CD4-positive, alpha-beta T cell treated with Interleukin-17A for 1 hour (primary cell): ENCODE data around the gene LENG1.

Experiments used
- DNase-seq: peaks from one replicate; pipeline ENCODE4 v3.0.0-alpha.2; 2020

LENG1 gene

DNA sequence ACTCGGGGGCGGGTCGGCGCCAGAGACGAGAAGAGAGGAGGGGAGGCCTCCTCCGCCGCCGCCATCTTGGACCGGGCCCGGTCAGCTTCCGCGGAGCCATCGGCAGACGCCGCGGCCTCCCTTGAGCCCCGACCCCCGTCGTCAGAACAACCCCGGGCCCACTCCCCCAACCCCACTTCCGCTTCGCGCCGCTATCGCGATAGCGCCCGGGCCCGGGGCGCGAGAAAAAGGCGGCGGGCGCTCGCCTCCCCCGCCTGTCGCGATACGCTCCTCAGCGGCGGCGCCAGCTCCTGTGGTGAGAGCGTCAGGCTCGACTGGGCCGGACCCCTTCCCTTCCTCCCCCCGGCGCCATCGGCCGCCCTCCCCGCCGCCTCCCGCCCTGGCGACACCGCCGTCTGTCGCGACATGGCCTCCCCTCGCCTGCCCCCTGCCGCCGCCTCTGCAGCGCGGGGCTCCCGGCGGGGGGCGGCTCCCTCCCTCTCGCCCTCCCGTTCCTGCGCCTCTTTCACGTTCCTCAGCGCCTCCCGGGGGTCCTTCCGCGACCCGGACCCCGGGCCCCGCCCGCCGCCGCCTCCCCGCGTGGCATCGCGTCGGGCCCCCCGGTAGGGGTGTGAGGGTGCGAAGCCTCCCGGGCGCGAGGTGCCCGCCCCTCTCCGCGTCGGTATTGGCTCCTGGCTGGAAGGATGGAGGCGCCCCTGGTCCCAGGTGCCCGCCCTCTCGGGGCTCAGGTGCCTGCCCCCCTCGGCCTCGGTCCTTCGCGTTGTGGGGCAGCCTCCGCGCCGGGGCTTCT is 21.6 kb downstream of the LENG1 start, which contains the start of gene CNOT3:
CNOT3 (plus strand) TSS at position 64 of the 790 bp plus-strand sequence. CDS start 5,217 bp downstream, outside the sequence.
- DNase-seq: peak; percentile 52

DNA sequence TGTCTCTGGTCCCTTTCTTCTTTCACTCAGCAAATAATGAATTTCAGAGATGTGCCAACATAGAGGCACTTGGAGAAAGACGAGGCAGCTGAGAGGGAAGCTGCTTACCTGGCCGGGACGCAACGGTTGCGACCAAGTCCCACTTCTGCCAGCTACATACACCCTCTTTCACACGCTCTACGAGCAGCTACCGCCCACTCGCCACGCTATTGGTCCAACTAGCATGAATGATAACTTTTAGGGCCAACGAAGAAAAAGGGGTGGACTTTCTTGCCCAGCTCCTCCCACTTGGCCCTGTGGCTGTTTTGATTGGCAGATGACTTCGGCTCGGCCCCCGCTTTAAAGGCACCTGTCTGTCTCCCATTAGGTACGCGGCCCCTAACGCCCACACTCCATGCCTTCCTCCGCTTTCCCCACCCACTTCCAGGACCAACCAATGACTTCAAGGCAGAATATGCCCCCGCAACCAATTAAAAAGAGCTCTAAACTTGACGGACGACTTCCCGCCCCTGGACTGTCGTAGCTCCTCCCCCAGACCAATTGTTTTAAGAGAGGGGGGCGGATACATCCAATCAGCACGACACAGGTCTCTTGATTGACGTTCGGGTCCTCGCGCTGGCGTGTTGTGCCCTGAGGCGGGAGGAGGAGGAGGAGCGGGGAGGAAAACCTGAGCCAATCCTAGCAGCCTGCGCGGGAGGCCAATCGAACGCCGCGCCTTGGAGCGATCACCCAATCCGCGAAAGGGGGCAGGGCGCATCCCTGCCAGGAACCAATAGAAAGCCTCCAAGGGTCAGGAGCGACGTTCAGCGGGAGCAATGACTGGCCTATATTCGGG is 22.4 kb downstream of the LENG1 start:
- peak; percentile 100 for DNase-seq

DNA sequence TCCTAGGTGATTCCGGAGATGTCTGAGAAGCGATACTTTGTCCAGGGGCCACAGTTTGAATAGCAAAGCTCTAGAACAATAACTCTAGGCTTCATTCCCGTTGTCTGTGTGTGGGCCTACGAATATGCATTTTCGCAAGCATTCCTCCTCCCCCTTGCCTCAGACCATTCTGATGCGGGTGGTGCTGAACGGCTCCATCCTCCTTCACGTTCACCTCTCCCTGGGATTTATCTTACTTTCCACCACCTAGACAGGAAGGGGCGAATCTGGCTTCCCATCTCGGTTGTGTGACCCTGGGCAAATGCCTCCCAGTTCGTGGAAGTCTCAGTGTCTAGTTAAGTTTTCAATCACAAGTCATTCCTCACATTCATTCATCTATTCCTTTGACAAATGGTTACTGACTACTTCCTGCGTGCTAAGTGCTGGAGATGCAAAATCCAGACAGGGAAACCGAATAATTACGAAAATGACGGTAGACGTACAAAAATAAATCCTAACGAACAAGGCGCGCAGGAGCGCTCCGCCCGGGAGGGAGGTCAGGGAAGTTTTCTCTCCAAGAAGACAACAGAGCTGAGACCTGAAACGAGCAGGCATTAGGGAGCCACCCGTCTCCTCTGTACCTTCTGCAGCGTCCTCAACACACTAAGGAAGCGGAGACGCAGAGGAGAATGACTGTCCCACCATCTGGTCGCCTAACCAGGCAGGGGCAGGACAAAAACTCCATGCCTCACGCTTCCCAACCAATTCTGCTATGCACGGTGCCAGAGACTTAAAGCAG is 23.2 kb downstream of the LENG1 start:
- DNase-seq: no peak

DNA sequence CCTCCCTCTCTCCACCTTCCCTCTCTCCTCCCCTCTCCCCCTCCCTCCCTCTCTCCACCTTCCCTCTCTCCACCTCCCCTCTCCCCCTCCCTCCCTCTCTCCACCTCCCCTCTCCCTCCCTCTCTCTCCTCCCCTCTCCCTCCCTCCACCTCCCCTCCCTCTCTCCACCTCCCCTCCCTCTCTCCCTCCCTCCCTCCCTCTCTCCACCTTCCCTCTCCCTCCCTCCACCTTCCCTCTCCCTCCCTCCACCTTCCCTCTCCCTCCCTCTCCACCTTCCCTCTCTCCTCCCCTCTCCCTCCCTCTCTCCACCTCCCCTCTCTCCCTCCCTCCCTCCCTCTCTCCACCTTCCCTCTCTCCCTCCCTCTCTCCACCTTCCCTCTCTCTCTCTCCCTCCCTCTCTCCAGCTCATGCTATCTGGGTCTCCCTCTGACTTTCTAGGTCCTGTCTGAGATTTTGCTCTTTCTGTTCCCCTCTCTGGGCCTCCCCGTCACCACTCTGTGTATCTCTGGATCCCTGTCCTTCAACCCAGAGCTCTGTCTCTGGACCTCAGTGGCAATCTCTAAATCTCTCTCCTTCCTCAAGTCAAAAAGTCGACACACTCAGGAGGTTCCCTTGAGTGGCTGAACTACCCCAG is 25.4 kb downstream of the LENG1 start:
- no peak for DNase-seq

DNA sequence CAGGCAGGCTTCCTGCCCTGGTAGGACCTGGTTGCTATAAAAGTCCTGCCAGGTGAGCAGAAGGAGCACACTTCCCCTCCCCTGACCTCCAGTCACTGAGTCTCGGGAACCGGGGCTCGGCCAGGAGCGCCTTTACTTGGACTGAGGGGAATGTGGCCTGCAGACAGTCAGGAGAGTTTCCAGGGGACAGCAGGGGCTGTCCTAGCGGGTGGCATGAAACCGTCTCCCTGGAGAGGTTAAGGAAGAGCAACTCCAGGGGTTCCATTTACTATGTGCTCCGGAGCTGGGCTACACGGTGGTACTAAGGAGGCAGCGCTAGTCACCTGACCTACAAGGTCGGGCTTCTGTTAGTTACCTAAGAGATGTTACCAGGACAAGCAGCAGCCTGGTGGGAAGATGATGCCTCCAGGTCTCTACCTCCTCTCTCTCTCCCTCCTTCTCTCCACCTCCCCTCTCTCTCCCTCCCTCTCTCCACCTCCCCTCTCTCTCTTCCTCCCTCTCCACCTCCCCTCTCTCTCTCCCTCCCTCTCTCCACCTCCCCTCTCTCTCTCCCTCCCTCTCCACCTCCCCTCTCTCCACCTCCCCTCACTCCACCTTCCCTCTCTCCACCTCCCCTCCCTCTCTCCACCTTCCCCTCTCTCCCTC is 26.1 kb downstream of the LENG1 start:
- no peak for DNase-seq

GRCh38 chr19:54129617-54129996 is 29.9 kb downstream of the LENG1 start:
- no peak for DNase-seq

DNA sequence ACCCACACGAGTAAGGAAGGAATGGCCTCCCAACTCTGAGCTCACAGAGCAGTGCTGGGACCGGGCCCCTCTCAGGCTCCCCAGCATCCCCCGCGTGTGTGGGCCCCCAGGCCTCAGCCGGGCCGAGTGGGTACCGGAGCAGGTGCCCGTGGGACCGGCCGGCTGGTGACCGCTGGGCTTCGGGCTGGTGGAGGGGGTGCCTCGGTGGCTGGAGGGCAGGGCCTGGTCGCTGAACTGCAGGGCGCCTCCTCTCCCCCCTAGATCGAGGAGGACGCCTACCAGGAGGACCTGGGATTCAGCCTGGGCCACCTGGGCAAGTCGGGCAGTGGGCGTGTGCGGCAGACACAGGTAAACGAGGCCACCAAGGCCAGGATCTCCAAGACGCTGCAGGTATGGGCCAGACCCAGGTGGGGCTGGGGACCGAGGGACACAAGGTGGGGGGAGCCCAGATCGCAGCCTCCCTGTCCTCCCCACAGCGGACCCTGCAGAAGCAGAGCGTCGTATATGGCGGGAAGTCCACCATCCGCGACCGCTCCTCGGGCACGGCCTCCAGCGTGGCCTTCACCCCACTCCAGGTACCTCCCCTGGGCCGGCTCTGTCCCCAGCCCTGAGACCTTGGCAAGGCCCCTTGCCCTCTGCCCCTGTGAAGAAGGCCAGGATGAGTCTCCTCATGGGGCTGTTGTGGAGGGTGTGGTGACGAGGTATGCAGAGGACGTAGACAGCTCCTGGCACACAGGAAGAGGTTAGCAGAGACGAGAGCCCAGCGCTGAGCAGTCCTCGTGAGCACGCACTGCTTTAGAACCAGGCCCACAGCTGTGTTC is 30.5 kb downstream of the LENG1 start:
- DNase-seq: no peak

GRCh38 chr19:54128441-54128725 is 31.1 kb downstream of the LENG1 start:
- no peak for DNase-seq

DNA sequence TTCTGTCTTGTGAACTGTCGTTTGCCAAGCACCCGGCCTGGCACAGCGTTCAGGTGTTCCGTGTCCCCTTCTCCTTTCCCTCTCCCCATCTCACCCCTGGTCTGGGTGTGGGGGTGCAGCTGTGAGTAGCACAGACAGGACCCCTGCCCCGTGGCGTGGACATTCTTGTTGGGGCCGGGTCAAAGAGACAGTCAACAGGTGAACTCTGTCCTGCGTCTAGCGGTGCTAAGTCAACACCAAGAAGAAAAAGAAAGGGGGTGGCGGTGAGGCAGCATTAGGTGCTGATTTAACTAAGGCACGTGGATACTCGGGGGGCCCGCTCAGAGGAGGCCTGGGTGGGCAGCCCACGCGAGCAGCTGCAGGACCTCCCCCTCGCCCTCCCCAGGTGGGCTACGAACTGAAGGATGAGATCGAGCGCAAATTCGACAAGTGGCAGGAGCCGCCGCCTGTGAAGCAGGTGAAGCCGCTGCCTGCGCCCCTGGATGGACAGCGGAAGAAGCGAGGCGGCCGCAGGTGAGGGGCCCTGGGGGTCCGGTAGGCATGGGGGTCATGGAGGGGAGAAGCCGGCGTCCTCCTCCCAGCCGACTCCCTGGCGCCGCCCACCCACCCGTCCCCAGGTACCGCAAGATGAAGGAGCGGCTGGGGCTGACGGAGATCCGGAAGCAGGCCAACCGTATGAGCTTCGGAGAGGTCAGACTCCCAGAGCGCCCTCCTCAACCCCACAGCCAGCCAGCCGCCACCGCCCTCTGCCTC is 31.7 kb downstream of the LENG1 start:
- DNase-seq: no peak

GRCh38 chr19:54125713-54126112 is 33.8 kb downstream of the LENG1 start:
- no peak for DNase-seq

GRCh38 chr19:54124393-54124792 is 35.1 kb downstream of the LENG1 start:
- no peak for DNase-seq

DNA sequence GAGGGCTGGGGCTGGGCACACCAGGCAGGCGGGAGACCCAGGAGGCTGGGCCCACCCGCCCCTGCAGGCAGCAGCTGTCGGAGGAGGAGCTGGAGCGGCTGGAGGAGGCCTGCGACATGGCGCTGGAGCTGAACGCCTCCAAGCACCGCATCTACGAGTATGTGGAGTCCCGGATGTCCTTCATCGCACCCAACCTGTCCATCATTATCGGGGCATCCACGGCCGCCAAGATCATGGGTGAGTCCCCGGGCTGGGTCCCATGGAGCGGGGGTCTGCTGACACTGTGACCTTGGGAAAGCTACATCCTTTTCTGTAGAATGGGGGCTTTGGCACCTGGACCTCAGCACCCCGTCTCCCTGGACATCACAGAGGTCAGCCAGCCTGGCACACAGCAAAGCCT is 35.8 kb downstream of the LENG1 start:
- DNase-seq: no peak

DNA sequence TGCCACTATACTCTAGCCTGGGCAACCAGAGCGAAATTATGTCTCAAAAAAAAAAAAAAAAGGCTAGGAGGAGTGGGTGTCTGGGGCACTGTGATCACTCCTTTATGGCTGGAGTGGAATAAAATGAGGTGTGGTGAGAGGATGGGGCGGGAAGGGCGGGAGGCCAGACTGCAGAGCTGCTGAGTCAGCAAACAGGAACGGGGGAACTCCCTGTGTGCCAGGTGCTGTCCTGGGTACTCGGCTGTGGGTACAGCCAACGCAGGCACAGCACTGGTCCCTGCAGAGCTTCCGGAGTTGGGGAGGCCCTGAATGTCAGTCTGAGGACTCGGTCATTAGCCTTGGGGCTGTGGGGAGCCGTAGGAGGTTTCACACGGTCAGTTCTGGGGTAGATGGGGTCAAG is 38.3 kb downstream of the LENG1 start:
- no peak for DNase-seq

GRCh38 chr19:54115109-54116063 is 44.1 kb downstream of the LENG1 start, which contains the start of the genes PRPF31 and TFPT:
Gene PRPF31 (plus strand): TSS chr19:54115754. CDS start chr19:54118279, 2,525 bp downstream.
Gene TFPT (minus strand): TSS chr19:54115657. CDS start chr19:54115269, 388 bp downstream.
- peak; percentile 98 for DNase-seq

- peak; percentile 62 for DNase-seq
Observed at GRCh38 chr19:54114340-54115108, 45.0 kb downstream of the LENG1 start.

- DNase-seq: no peak
Observed at GRCh38 chr19:54109651-54110050, 49.9 kb downstream of the LENG1 start.

GRCh38 chr19:54108496-54108895 is 51.0 kb downstream of the LENG1 start:
- no peak for DNase-seq

DNA sequence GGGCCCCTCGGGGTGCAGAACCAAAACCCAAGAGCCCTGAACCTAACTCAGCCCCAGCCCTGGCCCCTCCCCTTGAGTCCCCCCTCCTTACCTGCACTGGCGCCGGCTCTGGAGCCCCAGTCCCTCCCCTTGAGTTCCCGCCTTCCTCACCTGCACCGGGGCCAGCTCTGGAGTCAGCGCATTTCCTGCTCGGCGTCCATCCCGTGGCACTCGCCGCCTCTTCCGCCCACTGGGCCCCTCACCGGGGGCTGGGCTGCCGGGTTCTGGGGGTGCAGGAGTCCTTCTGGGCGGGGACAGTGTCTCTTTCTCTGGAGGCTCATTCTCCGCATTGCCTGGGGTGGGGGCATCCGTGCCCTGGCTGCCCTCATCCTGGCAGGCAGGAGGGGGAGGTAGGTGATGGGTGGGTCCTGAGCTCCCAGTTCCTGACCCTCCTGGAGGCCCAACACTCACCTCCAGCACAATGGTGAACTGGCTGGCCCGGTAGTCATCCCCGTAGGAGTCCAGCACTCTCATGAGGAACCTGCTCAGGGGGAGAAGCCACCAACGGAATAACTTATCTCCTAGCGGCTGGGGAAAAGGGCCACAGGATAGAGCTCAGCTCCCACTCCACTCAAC is 51.5 kb downstream of the LENG1 start:
- DNase-seq: no peak
